GM12892 (cell line): ENCODE results near the gene PDE4DIP.
"Not testable (repeated sequence)": the region's sequence is repeated elsewhere in the genome, so short reads cannot be mapped to it uniquely, and the experiment has no call there.

Source experiments
- POLR2A ChIP-seq: IDR thresholded peaks from 2 replicates; pipeline ENCODE4 v1.6.1; 2011; ENCODE audit warnings: low read depth, low read length, control low read depth
- POLR2AphosphoS5 ChIP-seq: IDR thresholded peaks from 2 replicates; pipeline ENCODE4 v1.6.1; 2011; ENCODE audit warnings: low read depth, low read length, control low read depth
- TAF1 ChIP-seq: IDR thresholded peaks from 2 replicates; pipeline ENCODE4 v1.6.1; 2011; ENCODE audit warnings: low read depth, mild to moderate bottlenecking, control low read depth, low read length, borderline replicate concordance

GRCh38 chr1:148894360-148895352, 50.4 kb downstream of the PDE4DIP start:
- TF ChIP-seq POLR2AphosphoS5, POLR2A, TAF1: not testable (repeated sequence)
